NCI-H2196 (cell line): ENCODE measurements around the gene RARS1.
"Not testable (repeated sequence)": the region's sequence is repeated elsewhere in the genome, so short reads cannot be mapped to it uniquely, and the experiment has no call there.

Source experiments
- DNase-seq: peaks from one replicate; lab custom pipeline; 2025; ENCODE audit not compliant: unreplicated experiment; lab: John Stamatoyannopoulos, UW

RARS1 gene

GRCh38 chr5:168480601-168481000 is 5.7 kb upstream of the RARS1 start:
- no peak for DNase-seq

GRCh38 chr5:168481330-168481788 is 4.9 kb upstream of the RARS1 start:
- no peak for DNase-seq

GRCh38 chr5:168482361-168482760 is 3.9 kb upstream of the RARS1 start:
- no peak for DNase-seq

DNA sequence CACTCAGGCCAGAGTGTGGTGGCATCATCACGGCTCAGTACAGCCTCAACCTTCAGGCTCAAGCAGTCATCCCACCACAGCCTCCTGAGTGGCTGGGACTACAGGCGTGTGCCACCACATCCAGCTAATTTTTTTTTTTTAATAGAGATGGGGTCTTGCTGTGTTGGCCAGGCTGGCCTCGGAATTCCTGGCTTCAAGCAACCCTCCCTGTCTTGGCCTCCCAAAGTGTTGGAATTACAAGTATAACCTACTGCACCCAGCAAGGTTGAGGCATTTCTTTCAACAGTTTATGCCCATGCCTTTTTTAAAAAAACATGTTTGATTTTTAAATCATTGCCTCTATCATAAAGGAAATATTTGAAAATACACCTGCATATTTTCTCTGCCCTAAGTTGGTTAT is 2.8 kb downstream of the RARS1 start:
- DNase-seq, result no peak

- no peak for DNase-seq
Measured at GRCh38 chr5:168494057-168494555, 7.8 kb downstream of the RARS1 start.

GRCh38 chr5:168502563-168503237 is 16.4 kb downstream of the RARS1 start:
- no peak for DNase-seq

DNA sequence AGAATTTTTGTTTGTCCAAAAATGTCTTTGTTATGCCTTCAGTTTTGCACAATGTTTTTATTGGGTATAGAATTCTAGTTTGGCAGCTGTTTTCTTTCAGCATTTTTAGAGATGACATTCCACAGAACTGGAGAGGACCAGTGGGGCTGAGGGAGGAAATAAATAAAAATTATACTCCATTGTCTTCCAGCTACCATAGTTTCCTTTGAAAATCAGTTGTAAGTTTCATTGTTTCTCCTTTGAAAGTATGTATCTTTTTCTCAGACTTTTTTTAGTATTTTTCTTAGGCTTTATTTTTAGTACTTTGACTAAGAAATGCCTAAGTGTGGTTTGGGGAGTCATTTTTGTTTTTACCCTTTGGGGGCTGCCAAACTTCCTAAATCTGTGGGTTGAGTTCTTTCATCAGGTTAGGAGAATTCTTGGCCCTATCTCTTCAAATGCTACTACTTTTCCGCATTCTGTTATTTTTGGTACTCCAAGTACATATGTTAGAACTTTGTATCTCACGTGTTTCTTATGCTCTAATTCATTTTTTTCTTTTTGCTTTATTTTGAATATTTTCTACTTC is 27.7 kb downstream of the RARS1 start:
- DNase-seq, result no peak

DNA sequence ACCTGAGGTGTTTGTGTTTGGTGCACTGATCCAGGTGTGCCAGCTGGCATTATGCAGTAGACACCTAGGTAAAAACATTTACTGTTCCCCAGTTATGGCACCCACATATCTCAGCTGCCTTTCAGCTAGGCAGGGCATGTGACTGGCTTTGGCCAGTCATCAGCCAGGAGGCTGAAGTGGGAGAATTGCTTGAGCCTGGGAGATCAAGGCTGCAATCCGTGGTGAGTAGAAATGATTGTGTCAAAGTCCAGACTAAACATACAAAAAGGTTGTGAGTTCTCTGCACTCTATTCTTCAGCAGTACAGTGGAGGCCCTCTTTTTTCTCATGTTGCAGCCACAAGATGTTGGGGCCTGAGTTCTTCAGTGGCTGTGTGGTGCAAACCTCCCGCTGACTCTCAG is 39.6 kb downstream of the RARS1 start:
- no peak for DNase-seq

- no peak for DNase-seq
Measured at GRCh38 chr5:168527756-168528295, 41.6 kb downstream of the RARS1 start.

GRCh38 chr5:168528521-168529373 is 42.5 kb downstream of the RARS1 start, which contains the start of gene FBLL1:
FBLL1 (plus strand) TSS chr5:168529305; CDS start chr5:168529505, 200 bp downstream.
- no peak for DNase-seq

DNA sequence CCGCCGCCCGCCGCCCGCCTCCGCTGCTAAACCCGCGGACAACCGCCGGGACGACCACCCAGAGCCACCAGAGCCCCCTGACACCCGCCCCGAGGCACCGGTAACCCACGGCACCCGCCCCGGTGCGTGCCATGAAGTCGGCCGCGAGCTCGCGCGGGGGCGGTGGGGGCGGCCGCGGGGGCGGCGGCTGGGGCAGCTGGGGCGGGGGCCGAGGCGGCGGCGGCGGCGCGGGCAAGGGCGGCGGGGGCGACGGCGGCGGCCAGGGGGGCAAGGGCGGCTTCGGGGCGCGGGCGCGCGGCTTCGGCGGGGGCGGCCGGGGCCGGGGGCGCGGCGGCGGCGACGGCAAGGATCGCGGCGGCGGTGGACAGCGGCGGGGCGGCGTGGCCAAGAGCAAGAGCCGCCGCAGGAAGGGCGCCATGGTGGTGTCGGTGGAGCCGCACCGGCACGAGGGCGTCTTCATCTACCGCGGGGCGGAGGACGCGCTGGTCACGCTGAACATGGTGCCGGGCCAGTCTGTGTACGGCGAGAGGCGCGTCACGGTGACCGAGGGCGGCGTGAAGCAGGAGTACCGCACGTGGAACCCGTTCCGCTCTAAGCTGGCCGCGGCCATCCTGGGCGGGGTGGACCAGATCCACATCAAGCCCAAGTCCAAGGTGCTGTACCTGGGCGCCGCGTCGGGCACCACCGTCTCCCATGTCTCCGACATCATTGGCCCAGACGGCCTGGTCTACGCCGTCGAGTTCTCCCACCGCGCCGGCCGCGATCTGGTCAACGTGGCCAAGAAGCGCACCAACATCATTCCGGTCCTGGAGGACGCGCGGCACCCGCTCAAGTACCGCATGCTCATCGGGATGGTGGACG is 43.3 kb downstream of the RARS1 start:
- no peak for DNase-seq

- DNase-seq, result no peak
Measured at GRCh38 chr5:168530621-168531150, 44.4 kb downstream of the RARS1 start.

- DNase-seq, result no peak
Measured at GRCh38 chr5:168531191-168531590, 44.9 kb downstream of the RARS1 start.

- no peak for DNase-seq
Measured at GRCh38 chr5:168531987-168532864, 46.0 kb downstream of the RARS1 start.

DNA sequence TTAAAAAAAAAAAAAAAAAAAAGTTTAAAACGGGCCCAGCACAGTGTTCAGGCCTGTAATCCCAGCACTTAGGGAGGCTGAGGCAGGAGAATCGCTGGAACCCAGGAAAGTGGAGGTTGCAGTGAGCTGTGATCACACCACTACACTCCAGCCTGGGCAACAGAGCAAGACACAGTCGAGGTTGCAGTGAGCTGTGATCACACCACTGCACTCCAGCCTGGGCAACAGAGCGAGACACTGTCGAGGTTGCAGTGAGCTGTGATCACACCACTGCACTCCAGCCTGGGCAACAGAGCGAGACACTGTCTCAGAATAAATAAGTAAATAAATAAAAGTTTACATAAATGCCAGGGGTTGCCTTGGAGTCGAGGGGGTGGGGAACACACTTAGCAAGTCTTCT is 48.1 kb downstream of the RARS1 start:
- not testable (repeated sequence) for DNase-seq

DNA sequence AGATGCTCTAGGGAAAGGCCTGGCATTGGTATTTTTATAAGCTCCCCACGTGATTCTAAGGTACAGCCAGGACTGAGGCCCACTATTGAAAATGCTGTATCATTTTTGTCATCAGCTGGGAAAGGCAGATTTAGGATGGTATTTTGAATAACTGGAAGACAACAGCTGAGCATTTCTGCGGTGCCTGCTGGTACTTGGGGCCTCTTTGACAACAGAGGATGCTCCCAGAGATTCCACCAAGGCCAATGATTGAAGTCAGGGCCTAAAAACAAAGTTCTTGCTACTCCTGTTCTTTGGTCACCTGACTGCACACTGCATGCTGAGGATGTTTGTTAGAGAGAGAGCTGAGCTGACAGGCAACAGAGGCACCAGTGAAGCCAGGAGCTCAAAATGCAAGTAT is 50.9 kb downstream of the RARS1 start:
- DNase-seq, result no peak

- no peak for DNase-seq
Measured at GRCh38 chr5:168549554-168549953, 63.3 kb downstream of the RARS1 start.

DNA sequence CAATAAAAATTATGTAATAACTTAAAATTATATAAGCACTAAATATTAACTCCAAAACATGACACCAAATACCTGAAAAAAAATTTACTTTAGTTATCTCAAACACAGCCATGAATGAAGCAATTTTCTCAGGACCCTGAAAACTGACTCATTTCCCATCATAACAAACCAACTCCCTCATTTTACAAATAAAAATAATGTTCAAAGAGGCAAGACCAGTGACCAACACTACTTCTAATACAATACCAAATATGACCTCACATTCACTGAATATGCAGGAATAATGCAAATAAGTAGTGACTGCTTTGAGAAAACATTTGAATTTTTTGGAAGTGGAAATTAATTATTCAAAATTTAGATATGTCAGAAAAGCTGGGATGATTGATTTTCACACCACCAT is 64.4 kb downstream of the RARS1 start:
- DNase-seq, result no peak

DNA sequence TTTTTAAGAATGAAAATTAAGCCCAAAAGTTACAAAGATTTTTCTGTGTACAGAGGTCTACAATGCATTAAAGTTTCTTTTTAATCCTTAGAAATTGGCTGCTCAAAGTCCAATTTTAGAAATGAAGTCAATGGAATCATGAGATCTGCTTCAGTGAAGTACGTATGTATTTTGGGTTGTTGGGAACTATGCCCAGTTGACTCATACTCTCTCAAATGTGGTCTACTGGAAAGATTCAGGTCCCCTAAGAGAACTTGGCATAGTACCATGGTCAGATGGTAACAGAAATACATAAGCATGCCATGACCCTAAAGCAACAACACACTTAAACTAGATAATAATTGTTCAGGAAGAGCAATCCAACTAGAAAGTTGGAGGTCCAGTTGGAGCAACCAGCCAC is 65.9 kb downstream of the RARS1 start:
- no peak for DNase-seq
